Panc1 (cell line): ENCODE measurements around the gene FAM240A. TPM values are rescaled to one million over a fixed set of nuclear protein-coding genes. Genes with fewer than 3 reads are reported as not detected.

Experiments used
- ATAC-seq: fragments of 200-7000 bp; cut with Tn5 transposase; 2 replicates; pipeline ENCODE4 v1.9.1; 2020; ENCODE audit warnings: mild to moderate bottlenecking, moderate library complexity
- BruUV-seq: library from RNA; stranded (reverse); fragments of 400-500 nt; replicated peaks from 2 replicates; lab custom pipeline; 2021; lab: Mats Ljungman, UMichigan
- CTCF ChIA-PET: fragments of 300-600 bp; sonication (Branson Sonifier 250); formaldehyde crosslinking; loops from one replicate; lab custom pipeline; 2022; ENCODE audit warnings: antibody characterized with exemption; lab: Charles Lee
- POLR2A ChIA-PET: fragments of 300-600 bp; sonication (Branson Sonifier 250); formaldehyde crosslinking; loops from one replicate; lab custom pipeline; 2022; ENCODE audit warnings: antibody characterized with exemption; lab: Charles Lee
- DNase-seq: peaks from one replicate; pipeline ENCODE4 v3.0.0-alpha.2; 2010; ENCODE audit warnings: low read depth, low spot score
- H3K27ac ChIP-seq: 2 replicates; pipeline ENCODE4 v1.5.1; 2011; ENCODE audit warnings: mild to moderate bottlenecking, low read length, inconsistent platforms
- H3K27me3 ChIP-seq: fragments of 200-500 bp; sonication (Bioruptor generic); 2 replicates; pipeline ENCODE4 v1.6.0; 2014; ENCODE audit warnings: low read length, inconsistent platforms; ENCODE audit not compliant: control insufficient read depth, insufficient read depth
- H3K36me3 ChIP-seq: fragments of 200-500 bp; sonication (Bioruptor generic); 2 replicates; pipeline ENCODE4 v1.5.1; 2014; ENCODE audit warnings: inconsistent platforms, mild to moderate bottlenecking, low read length, moderate library complexity; ENCODE audit not compliant: control insufficient read depth, insufficient read depth
- H3K4me1 ChIP-seq: 2 replicates; pipeline ENCODE4 v1.5.1; 2011; ENCODE audit warnings: inconsistent platforms, mild to moderate bottlenecking, low read length, moderate library complexity; ENCODE audit not compliant: control insufficient read depth, insufficient read depth
- H3K4me3 ChIP-seq, 2 experiments: 2 replicates each; pipeline ENCODE4 v1.5.1; 2011 to 2012; ENCODE audit warnings: low read depth in 2 of 2, low read length in 2 of 2, mild to moderate bottlenecking in 2 of 2, inconsistent platforms in 1 of 2, moderate library complexity in 1 of 2
- H3K9me3 ChIP-seq: fragments of 200-500 bp; sonication (Bioruptor generic); 2 replicates; pipeline ENCODE4 v1.5.1; 2014; ENCODE audit warnings: low read depth, mild to moderate bottlenecking, inconsistent platforms, low read length, moderate library complexity; ENCODE audit not compliant: control insufficient read depth, insufficient read depth
- POLR2AphosphoS5 ChIP-seq: IDR thresholded peaks from 2 replicates; pipeline ENCODE4 v1.6.1; 2012; ENCODE audit warnings: mild to moderate bottlenecking, low read depth, low read length, moderate library complexity
- REST ChIP-seq, 2 experiments: IDR thresholded peaks; 2 replicates each; pipeline ENCODE4 v1.6.1; 2011 to 2012; ENCODE audit warnings: low read depth in 2 of 2, control low read depth in 1 of 2, low read length in 1 of 2, mild to moderate bottlenecking in 1 of 2, moderate library complexity in 1 of 2; ENCODE audit not compliant: insufficient read depth in 1 of 2
- SIN3A ChIP-seq: IDR thresholded peaks from 2 replicates; pipeline ENCODE4 v1.6.1; 2012; ENCODE audit warnings: low read depth, mild to moderate bottlenecking, low read length, moderate library complexity, borderline replicate concordance; ENCODE audit not compliant: insufficient read depth
- TCF7L2 ChIP-seq: IDR thresholded peaks from 2 replicates; pipeline ENCODE4 v1.6.1; 2011; ENCODE audit warnings: mild to moderate bottlenecking, low read depth, low read length, inconsistent platforms
- in situ Hi-C: cut with HindIII; loops from 2 replicates; pipeline ENCODE4 v1.10.0; 2016; ENCODE audit warnings: low sequenced_read_pairs, low pct_unique_long_range_greater_than_20kb
- intact Hi-C: fragments of 100-400 bp; cut with micrococcal nuclease; formaldehyde crosslinking; loops from one replicate; pipeline ENCODE4 v1.10.0; 2022; ENCODE audit not compliant: unreplicated experiment
- total RNA-seq: library from RNA; stranded (reverse); gene quantifications from one replicate; pipeline ENCODE4 v1.2.1, GENCODE V29; 2021; ENCODE audit not compliant: unreplicated experiment
- TF ChIP-seq, protein P1 (sequence below): fragments of 450-650 bp; IDR thresholded peaks from 2 replicates; pipeline ENCODE4 v1.5.1; 2017; ENCODE audit warnings: mild to moderate bottlenecking

The FAM240A gene
- total RNA-seq, 1 experiment from 2014 or later, result not detected

DNA sequence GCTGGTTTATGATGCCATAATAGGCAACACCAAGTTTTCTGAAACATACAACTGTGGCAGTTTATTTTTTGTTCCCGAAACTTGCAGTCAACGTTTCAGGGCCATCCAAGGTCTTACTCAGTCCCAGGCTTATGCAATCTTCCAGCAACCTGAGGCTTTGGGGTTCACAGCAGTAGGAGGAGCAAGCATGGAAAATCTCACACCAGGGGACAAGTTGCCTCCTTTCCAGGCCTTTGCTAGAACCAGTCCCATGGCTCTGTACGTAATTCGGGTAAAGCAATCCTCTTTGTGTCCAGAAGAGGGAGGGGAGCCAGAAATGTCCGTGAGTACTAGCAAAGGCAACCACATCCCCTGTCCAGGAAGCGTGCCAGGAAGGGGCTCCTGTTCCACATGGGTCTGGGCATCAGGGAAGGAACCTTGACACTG, 4.7 kb upstream of the FAM240A start:
- POLR2A ChIA-PET, result no interaction called here
- Histone ChIP-seq H3K36me3 (no peaks in the 10 kb centered on the region), H3K27ac (no peak overlapping the region), H3K4me3 (no peak overlapping the region), H3K27me3 (no peaks in the 10 kb centered on the region; the same call in 1 of the 2 replicates), H3K9me3 (no peaks in the 10 kb centered on the region), H3K4me1 (no peaks in the 10 kb centered on the region)
- in situ Hi-C loops (no loop called here), intact Hi-C loops (no loop called here)
- DNase-seq (no peak), ATAC-seq (no peak)
- TF ChIP-seq, protein P1, sequence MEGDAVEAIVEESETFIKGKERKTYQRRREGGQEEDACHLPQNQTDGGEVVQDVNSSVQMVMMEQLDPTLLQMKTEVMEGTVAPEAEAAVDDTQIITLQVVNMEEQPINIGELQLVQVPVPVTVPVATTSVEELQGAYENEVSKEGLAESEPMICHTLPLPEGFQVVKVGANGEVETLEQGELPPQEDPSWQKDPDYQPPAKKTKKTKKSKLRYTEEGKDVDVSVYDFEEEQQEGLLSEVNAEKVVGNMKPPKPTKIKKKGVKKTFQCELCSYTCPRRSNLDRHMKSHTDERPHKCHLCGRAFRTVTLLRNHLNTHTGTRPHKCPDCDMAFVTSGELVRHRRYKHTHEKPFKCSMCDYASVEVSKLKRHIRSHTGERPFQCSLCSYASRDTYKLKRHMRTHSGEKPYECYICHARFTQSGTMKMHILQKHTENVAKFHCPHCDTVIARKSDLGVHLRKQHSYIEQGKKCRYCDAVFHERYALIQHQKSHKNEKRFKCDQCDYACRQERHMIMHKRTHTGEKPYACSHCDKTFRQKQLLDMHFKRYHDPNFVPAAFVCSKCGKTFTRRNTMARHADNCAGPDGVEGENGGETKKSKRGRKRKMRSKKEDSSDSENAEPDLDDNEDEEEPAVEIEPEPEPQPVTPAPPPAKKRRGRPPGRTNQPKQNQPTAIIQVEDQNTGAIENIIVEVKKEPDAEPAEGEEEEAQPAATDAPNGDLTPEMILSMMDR, result no peak
- no peak for TF ChIP-seq TCF7L2
- no peak for TF ChIP-seq POLR2AphosphoS5
- no peak for TF ChIP-seq REST (IDR thresholded peaks at IDR 0.05; ENCODE audit: insufficient read depth in 1 of 2, low read depth in 2 of 2, low read length in 1 of 2)
- no peak for TF ChIP-seq SIN3A
- CTCF ChIA-PET, result no interaction called here
- BruUV-seq, result no TSS peak

DNA sequence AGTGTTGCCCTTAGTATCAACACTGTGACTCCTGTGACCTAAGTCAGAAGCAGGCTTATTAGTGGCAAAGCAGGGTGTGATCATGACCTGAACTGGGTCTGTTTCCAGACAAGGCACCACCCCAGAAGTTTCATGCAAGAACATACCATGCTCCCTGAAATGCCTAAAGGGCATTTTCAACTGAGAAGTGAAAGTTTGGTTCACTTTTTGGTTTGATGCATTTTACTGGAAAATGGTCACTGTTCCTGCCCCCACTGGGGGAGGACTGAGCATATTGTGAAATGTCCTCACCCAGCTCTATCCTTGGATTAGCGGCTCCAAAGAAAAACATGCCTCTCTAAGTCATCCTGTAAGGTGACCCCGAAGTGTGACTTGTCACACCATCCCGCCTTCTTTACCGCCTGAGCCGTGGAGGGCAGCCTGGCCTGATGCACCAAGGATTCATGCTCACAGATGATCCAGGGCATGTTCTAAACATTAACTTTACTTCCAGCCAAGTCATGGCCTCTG, 3.1 kb upstream of the FAM240A start:
- Histone ChIP-seq H3K9me3 (no peaks in the 10 kb centered on the region), H3K4me3 (no peak overlapping the region), H3K27me3 (no peaks in the 10 kb centered on the region; the same call in 1 of the 2 replicates), H3K27ac (no peak overlapping the region), H3K4me1 (no peaks in the 10 kb centered on the region), H3K36me3 (no peaks in the 10 kb centered on the region)
- ChIA-PET CTCF (no interaction called here), POLR2A (no interaction called here)
- TF ChIP-seq POLR2AphosphoS5 (no peak), SIN3A (no peak), REST (IDR thresholded peaks at IDR 0.05; ENCODE audit: insufficient read depth in 1 of 2, low read depth in 2 of 2, low read length in 1 of 2) (no peak), TCF7L2 (no peak)
- TF ChIP-seq, protein P1, result no peak
- BruUV-seq, result no TSS peak
- no peak for ATAC-seq
- DNase-seq, result no peak
- in situ Hi-C loops, result no loop called here
- intact Hi-C loops, result no loop called here
